Esophagus squamous epithelium (tissue), 5 donors: ENCODE measurements around the gene TMEM63A. TPM values are rescaled to one million over a fixed set of nuclear protein-coding genes. Genes with fewer than 3 reads are reported as not detected.

Experiments
- DNase-seq: peaks from one replicate; lab custom pipeline; 2025; lab: John Stamatoyannopoulos, UW
- H3K27ac ChIP-seq, 4 donors: fragments of 200-600 bp; sonication (generic); one replicate each; pipeline ENCODE4 v1.5.1; 2016 to 2019; ENCODE audit warnings: mild to moderate bottlenecking in 1 of 4
- H3K27me3 ChIP-seq, 4 donors: fragments of 200-600 bp; sonication (generic); 1 replicate in 3 of 4; 2 replicates in 1 of 4; pipeline versions ENCODE4 v1.5.1 to v1.6.0; 2017 to 2021; ENCODE audit warnings: antibody characterized with exemption in 1 of 4
- H3K36me3 ChIP-seq, 3 donors: fragments of 200-600 bp; sonication (generic); one replicate each; pipeline ENCODE4 v1.5.1; 2016 to 2019
- H3K4me1 ChIP-seq, 3 donors: fragments of 200-600 bp; sonication (generic); one replicate each; pipeline ENCODE4 v1.5.1; 2017 to 2019
- H3K4me3 ChIP-seq, 4 donors: fragments of 200-600 bp; sonication (generic); 1 replicate in 3 of 4; 2 replicates in 1 of 4; pipeline ENCODE4 v1.5.1; 2016 to 2019; ENCODE audit warnings: mild to moderate bottlenecking in 2 of 4, moderate library complexity in 1 of 4
- H3K9me3 ChIP-seq, 3 donors: fragments of 200-600 bp; sonication (generic); one replicate each; pipeline ENCODE4 v1.5.1; 2016 to 2019
- CTCF ChIP-seq, 6 experiments: fragments of 450-650 bp in 4 of 6; fragments of 200-600 bp in 2 of 6; sonication (generic) in 2 of 6; IDR thresholded peaks; one replicate each; pipeline ENCODE4 v1.5.1; 2016 to 2019; ENCODE audit warnings: antibody characterized with exemption in 6 of 6, mild to moderate bottlenecking in 4 of 6, moderate library complexity in 4 of 6
- POLR2A ChIP-seq, 4 donors: fragments of 450-650 bp; IDR thresholded peaks; one replicate each; pipeline ENCODE4 v1.6.1; 2017; ENCODE audit warnings: antibody characterized with exemption in 4 of 4, mild to moderate bottlenecking in 4 of 4, moderate library complexity in 3 of 4
- WGBS, 2 donors: methylation state at CpG; one replicate each; pipeline ENCODE4 v1.1.5; 2018; 5-methylcytosine and 5-hydroxymethylcytosine counted together
- intact Hi-C: fragments of 100-400 bp; cut with DNase I; formaldehyde crosslinking; loops from one replicate; pipeline ENCODE4 v1.15.0; 2022
- total RNA-seq, 4 donors: library from RNA; depleted of rRNA; stranded (reverse); fragments of >200 nt; gene quantifications; one replicate each; pipeline ENCODE4 v1.1.0, GENCODE V29; 2016
- donor health status: DM: yes; HTN: yes; CAD: no.

The TMEM63A gene
- total RNA-seq, 4 donors from 2014 or later, result 9.8 to 27.1 (median 18.3) TPM

- WGBS, 2 donors, result 75 to 82% methylated on average over 15 to 17 of the region's 19 CpGs
- TF ChIP-seq CTCF (IDR thresholded peaks at IDR 0.05) (no peak), POLR2A (IDR thresholded peaks at IDR 0.05) (no peak)
- H3K9me3 ChIP-seq, result no peaks in the 10 kb centered on the region
- no peak overlapping the region for H3K4me3 ChIP-seq
- peak overlapping the region in 3 of 4 donors; percentile 3 to 36 (median 27) for H3K27ac ChIP-seq
- no peaks in the 10 kb centered on the region for H3K27me3 ChIP-seq
- no peak for DNase-seq
- intact Hi-C loops, result no loop called here
- no peaks in the 10 kb centered on the region for H3K36me3 ChIP-seq
- peaks cover 4 to 19% (median 12%) of the 10 kb centered on the region in 3 donors for H3K4me1 ChIP-seq
Measured at GRCh38 chr1:225897595-225898514, 15.7 kb upstream of the TMEM63A start.

GRCh38 chr1:225896937-225897549, 14.9 kb upstream of the TMEM63A start:
- intact Hi-C loops, result no loop called here
- Histone ChIP-seq H3K36me3 (no peaks in the 10 kb centered on the region), H3K4me1 (peaks cover 4 to 19% (median 12%) of the 10 kb centered on the region in 3 donors), H3K27me3 (no peaks in the 10 kb centered on the region), H3K4me3 (no peak overlapping the region), H3K9me3 (no peaks in the 10 kb centered on the region), H3K27ac (peak overlapping the region in 3 of 4 donors; percentile 3 to 36 (median 27))
- TF ChIP-seq CTCF (IDR thresholded peaks at IDR 0.05), result no peak
- 21 to 25% methylated on average over 6 to 7 of the region's 7 CpGs for WGBS, 2 donors
- DNase-seq, result no peak

GRCh38 chr1:225896494-225896893, 14.3 kb upstream of the TMEM63A start:
- no peak for DNase-seq
- no peaks in the 10 kb centered on the region for H3K9me3 ChIP-seq
- H3K27me3 ChIP-seq, result no peaks in the 10 kb centered on the region
- peaks cover 4 to 19% (median 12%) of the 10 kb centered on the region in 3 donors for H3K4me1 ChIP-seq
- no peak overlapping the region for H3K4me3 ChIP-seq
- H3K36me3 ChIP-seq, result no peaks in the 10 kb centered on the region
- intact Hi-C loops, result no loop called here
- H3K27ac ChIP-seq, result peak overlapping the region in 1 of 4 donors; percentile 27
- TF ChIP-seq CTCF (IDR thresholded peaks at IDR 0.05) (no peak), POLR2A (IDR thresholded peaks at IDR 0.05) (no peak)
- WGBS, 2 donors, result 34 to 51% methylated on average over 5 of the region's 5 CpGs

- no peaks in the 10 kb centered on the region for H3K36me3 ChIP-seq
- no peak overlapping the region for H3K27ac ChIP-seq
- no peak for DNase-seq
- 65 to 86% methylated on average over 6 of the region's 6 CpGs for WGBS, 2 donors
- no peaks in the 10 kb centered on the region for H3K9me3 ChIP-seq
- no peak overlapping the region for H3K4me3 ChIP-seq
- peaks cover 4 to 14% (median 7%) of the 10 kb centered on the region in 3 donors for H3K4me1 ChIP-seq
- no peak for TF ChIP-seq POLR2A (IDR thresholded peaks at IDR 0.05)
- no peak for TF ChIP-seq CTCF (IDR thresholded peaks at IDR 0.05)
- intact Hi-C loops, result no loop called here
- peaks cover 0 to 11% (median 0%) of the 10 kb centered on the region in 4 donors for H3K27me3 ChIP-seq
Measured at GRCh38 chr1:225892307-225892706, 10.1 kb upstream of the TMEM63A start.
